Osteoblast (primary cell): ENCODE results near the gene OR6K3. TPM values are rescaled to one million over a fixed set of nuclear protein-coding genes. Genes with fewer than 3 reads are reported as not detected.
A peak's percentile ranks its signal among the peaks of the same experiment; 100 is the strongest.

ENCODE experiments used
- DNase-seq: peaks from one replicate; pipeline ENCODE4 v3.0.0; 2011; ENCODE audit warnings: low spot score, mixed read lengths; ENCODE audit not compliant: insufficient read length; ENCODE audit errors: missing footprints
- H2AFZ ChIP-seq: 2 replicates; pipeline ENCODE4 v1.6.0; 2011; ENCODE audit warnings: mild to moderate bottlenecking, low read length
- H3K27ac ChIP-seq: 2 replicates; pipeline ENCODE4 v1.5.1; 2011; ENCODE audit warnings: mild to moderate bottlenecking, low read depth, low read length, moderate library complexity
- H3K27me3 ChIP-seq: 2 replicates; pipeline ENCODE4 v1.6.0; 2012; ENCODE audit warnings: mild to moderate bottlenecking, control low read depth, inconsistent platforms, low read length, moderate library complexity; ENCODE audit not compliant: insufficient read depth
- H3K36me3 ChIP-seq: 2 replicates; pipeline ENCODE4 v1.5.1; 2011; ENCODE audit warnings: mild to moderate bottlenecking, low read length, control low read depth, moderate library complexity; ENCODE audit not compliant: insufficient read depth
- H3K4me1 ChIP-seq: 2 replicates; pipeline ENCODE4 v1.5.1; 2011; ENCODE audit warnings: mild to moderate bottlenecking, low read length, control low read depth, moderate library complexity; ENCODE audit not compliant: insufficient read depth
- H3K4me2 ChIP-seq: 2 replicates; pipeline ENCODE4 v1.6.0; 2011; ENCODE audit warnings: mild to moderate bottlenecking, low read length; ENCODE audit not compliant: insufficient read depth
- H3K4me3 ChIP-seq: fragments of 200-600 bp; sonication (generic); 3 replicates; pipeline ENCODE4 v1.5.1; 2012; ENCODE audit warnings: mild to moderate bottlenecking, low read length, inconsistent platforms; ENCODE audit not compliant: insufficient read depth
- H3K79me2 ChIP-seq: 2 replicates; pipeline ENCODE4 v1.6.0; 2012; ENCODE audit warnings: mild to moderate bottlenecking, low read length, control low read depth, inconsistent platforms; ENCODE audit not compliant: insufficient read depth
- H3K9me3 ChIP-seq: 2 replicates; pipeline ENCODE4 v1.5.1; 2011; ENCODE audit warnings: low read depth, low read length, control low read depth
- H4K20me1 ChIP-seq: 2 replicates; pipeline ENCODE4 v1.6.0; 2012; ENCODE audit warnings: mild to moderate bottlenecking, low read length, control low read depth; ENCODE audit not compliant: insufficient read depth
- CTCF ChIP-seq: IDR thresholded peaks from 2 replicates; pipeline ENCODE4 v1.5.1; 2011; ENCODE audit warnings: mild to moderate bottlenecking, low read depth, low read length, moderate library complexity; ENCODE audit errors: extremely low read depth
- total RNA-seq: library from RNA; depleted of rRNA; stranded (reverse); fragments of >200 nt; gene quantifications from 2 replicates; pipeline ENCODE4 v1.2.3, GENCODE V29; 2012

Gene OR6K3
- total RNA-seq, 1 donor, result not detected

DNA sequence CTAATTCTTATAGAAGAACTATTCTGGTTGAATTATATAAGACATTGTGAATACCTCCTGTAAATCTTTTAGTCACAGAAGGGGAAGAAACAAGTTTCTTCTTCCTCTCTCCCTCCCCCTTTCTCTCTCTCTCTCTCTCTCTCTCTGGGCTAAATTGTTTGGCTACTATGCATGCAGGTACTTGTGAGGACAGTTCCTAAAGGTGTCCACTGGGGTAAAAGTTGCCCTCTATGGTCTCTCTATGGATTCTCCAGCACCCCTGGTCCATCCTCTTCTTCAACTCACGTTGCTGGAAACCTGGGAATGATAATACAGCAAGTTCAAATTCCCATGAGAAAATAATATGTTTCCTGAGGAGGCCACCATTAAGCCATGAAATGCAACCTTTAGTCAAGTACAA, 5.8 kb downstream of the OR6K3 start:
- Histone ChIP-seq H4K20me1 (no peaks in the 10 kb centered on the region), H3K9me3 (no peaks in the 10 kb centered on the region), H3K4me1 (no peaks in the 10 kb centered on the region), H3K79me2 (no peaks in the 10 kb centered on the region), H3K4me3 (no peak overlapping the region), H3K4me2 (no peak overlapping the region), H3K27ac (no peak overlapping the region), H2AFZ (no peak overlapping the region), H3K27me3 (no peaks in the 10 kb centered on the region), H3K36me3 (no peaks in the 10 kb centered on the region)
- DNase-seq, result no peak
- TF ChIP-seq CTCF, result no peak

DNA sequence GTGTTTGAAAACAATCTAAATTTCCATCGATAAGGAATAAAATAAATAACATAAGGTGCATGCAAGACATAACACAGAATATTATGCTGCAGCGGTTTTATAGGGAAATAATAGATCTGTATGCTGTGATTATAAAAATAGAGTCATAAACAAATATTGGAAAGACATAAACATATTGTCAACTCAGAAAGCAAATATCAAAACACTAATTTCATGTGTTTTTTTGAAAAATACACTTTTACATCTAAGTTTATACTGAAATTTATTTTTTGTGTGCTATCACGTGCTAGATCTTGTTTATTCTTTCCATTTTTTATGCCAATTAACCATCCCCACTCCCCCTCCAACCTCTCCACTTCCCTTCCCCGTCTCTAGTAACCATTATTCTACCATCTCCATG, 9.4 kb downstream of the OR6K3 start:
- Histone ChIP-seq H3K9me3 (no peaks in the 10 kb centered on the region), H3K4me2 (no peak overlapping the region), H4K20me1 (no peaks in the 10 kb centered on the region), H3K27me3 (no peaks in the 10 kb centered on the region), H3K27ac (no peak overlapping the region), H3K4me1 (no peaks in the 10 kb centered on the region), H2AFZ (no peak overlapping the region), H3K79me2 (no peaks in the 10 kb centered on the region), H3K36me3 (no peaks in the 10 kb centered on the region), H3K4me3 (no peak overlapping the region)
- TF ChIP-seq CTCF, result no peak
- no peak for DNase-seq

- no peak for DNase-seq
- Histone ChIP-seq H3K4me3 (no peak overlapping the region), H3K79me2 (no peaks in the 10 kb centered on the region), H3K36me3 (no peaks in the 10 kb centered on the region), H4K20me1 (no peaks in the 10 kb centered on the region), H3K4me2 (no peak overlapping the region), H3K27ac (no peak overlapping the region), H3K27me3 (no peaks in the 10 kb centered on the region), H2AFZ (no peak overlapping the region), H3K9me3 (no peaks in the 10 kb centered on the region), H3K4me1 (no peaks in the 10 kb centered on the region)
- no peak for TF ChIP-seq CTCF
These were observed 14.4 kb downstream of the OR6K3 start for GRCh38 chr1:158706096-158706495.

GRCh38 chr1:158700552-158700951, 20.0 kb downstream of the OR6K3 start, which contains the start of gene OR6K2:
Gene OR6K2, minus strand, starts transcription at chr1:158700652. Its CDS starts 0 bp downstream, at chr1:158700652.
- no peak within 1 kb of the TSS for H3K4me3 ChIP-seq
- no peaks in the 10 kb centered on the region for H3K27me3 ChIP-seq
- no peak within 1 kb of the TSS for H3K4me2 ChIP-seq
- no peak within 1 kb of the TSS for H2AFZ ChIP-seq
- H3K79me2 ChIP-seq, result no peaks in the 10 kb centered on the region
- DNase-seq, result peak; percentile 8
- H3K36me3 ChIP-seq, result no peaks in the 10 kb centered on the region
- no peak within 1 kb of the TSS for H3K27ac ChIP-seq
- H3K4me1 ChIP-seq, result no peaks in the 10 kb centered on the region
- H4K20me1 ChIP-seq, result no peaks in the 10 kb centered on the region
- TF ChIP-seq CTCF, result no peak
- no peaks in the 10 kb centered on the region for H3K9me3 ChIP-seq
